HepG2 (cell line): ENCODE measurements around the gene ABO. TPM values are rescaled to one million over a fixed set of nuclear protein-coding genes. Genes with fewer than 3 reads are reported as not detected.

Experiments used
- ATAC-seq: fragments of 200-7000 bp; cut with Tn5 transposase; 3 replicates; pipeline ENCODE4 v1.9.1; 2020; ENCODE audit warnings: mild to moderate bottlenecking, moderate library complexity
- BruUV-seq: library from RNA; stranded (reverse); fragments of 400-500 nt; replicated peaks from 2 replicates; lab custom pipeline; 2021; lab: Mats Ljungman, UMichigan
- CTCF ChIA-PET: fragments of 300-600 bp; formaldehyde crosslinking; extraction: SDS; loops from one replicate; lab custom pipeline; 2021; ENCODE audit warnings: low total read pairs, inconsistent platforms, low intra/inter-chr PET ratio; lab: Yijun Ruan, JAX
- POLR2A ChIA-PET: fragments of 350-600 bp; sonication (Branson Sonifier 250); formaldehyde crosslinking; loops from one replicate; lab custom pipeline; 2020; ENCODE audit warnings: antibody characterized with exemption, inconsistent platforms; lab: Yijun Ruan, JAX
- DNase-seq: peaks from one replicate; pipeline ENCODE4 v3.0.0-alpha.2; 2015; ENCODE audit warnings: low spot score
- FAIRE-seq: peaks from 3 replicates; lab custom pipeline; 2011; peaks lifted over from hg19 to GRCh38; lab: Jason Lieb, UNC
- H2AFZ ChIP-seq: one replicate; pipeline ENCODE4 v1.6.1; 2011; ENCODE audit warnings: low read length, inconsistent platforms
- H3K27ac ChIP-seq: fragments of 300-600 bp; 3 replicates; pipeline ENCODE4 v1.8.0; 2011; ENCODE audit warnings: mixed run types, mild to moderate bottlenecking, mixed read lengths, low read length, inconsistent platforms; ENCODE audit not compliant: insufficient read depth; ENCODE audit errors: extremely low read length
- H3K27me3 ChIP-seq, 2 experiments: fragments of 200-600 bp in 1 of 2; 2 replicates in 1 of 2; 3 replicates in 1 of 2; pipeline versions ENCODE4 v1.6.0 to v1.8.0; 2011; ENCODE audit warnings: low read length in 2 of 2, mild to moderate bottlenecking in 2 of 2, moderate library complexity in 2 of 2, inconsistent platforms in 1 of 2; ENCODE audit not compliant: insufficient read depth in 2 of 2, control insufficient read depth in 1 of 2
- H3K36me3 ChIP-seq, 2 experiments: fragments of 200-600 bp in 1 of 2; replicated peaks in 1 of 2; 2 replicates in 1 of 2; 3 replicates in 1 of 2; pipeline versions ENCODE4 v1.5.1 to v1.8.0; 2011; ENCODE audit warnings: low read length in 2 of 2, inconsistent platforms in 1 of 2; ENCODE audit not compliant: insufficient read depth in 2 of 2, control insufficient read depth in 1 of 2
- H3K4me1 ChIP-seq: 2 replicates; pipeline ENCODE4 v1.5.1; 2012; ENCODE audit warnings: low read length, inconsistent platforms; ENCODE audit not compliant: insufficient read depth
- H3K4me2 ChIP-seq: 2 replicates; pipeline ENCODE4 v1.6.0; 2011; ENCODE audit warnings: low read depth, low read length, inconsistent platforms
- H3K4me3 ChIP-seq, 3 experiments: fragments of 200-600 bp in 1 of 3; sonication (generic), shearing (Covaris generic) in 1 of 3; replicated peaks in 1 of 3; 2 replicates each; pipeline ENCODE4 v1.5.1; 2011 to 2016; ENCODE audit warnings: low read length in 3 of 3, inconsistent platforms in 2 of 3, low read depth in 2 of 3, mild to moderate bottlenecking in 2 of 3, control low read depth in 1 of 3, mixed read lengths in 1 of 3; ENCODE audit not compliant: insufficient read depth in 1 of 3
- H3K79me2 ChIP-seq: one replicate; pipeline ENCODE4 v1.6.1; 2011; ENCODE audit warnings: low read length, inconsistent platforms; ENCODE audit not compliant: insufficient read depth
- H3K9ac ChIP-seq: 2 replicates; pipeline ENCODE4 v1.6.0; 2011; ENCODE audit warnings: mild to moderate bottlenecking, low read depth, low read length, inconsistent platforms; ENCODE audit not compliant: insufficient read depth
- H3K9me3 ChIP-seq: 2 replicates; pipeline ENCODE4 v1.5.1; 2012; ENCODE audit warnings: mild to moderate bottlenecking, low read length
- H4K20me1 ChIP-seq: 2 replicates; pipeline ENCODE4 v1.6.0; 2011; ENCODE audit warnings: inconsistent platforms, mild to moderate bottlenecking, low read length, moderate library complexity; ENCODE audit not compliant: insufficient read depth
- CBFB ChIP-seq: sonication (generic); formaldehyde crosslinking; IDR thresholded peaks from 2 replicates; pipeline ENCODE4 v1.4.0; 2020; ENCODE audit warnings: missing genetic modification reagents
- EHMT2 ChIP-seq: fragments of 200-600 bp; sonication (generic); IDR thresholded peaks from 2 replicates; pipeline ENCODE4 v1.7.0; 2017; ENCODE audit warnings: antibody characterized with exemption, low read depth, low read length, borderline replicate concordance
- FIP1L1 ChIP-seq: fragments of 200-400 bp; formaldehyde crosslinking; IDR thresholded peaks from 2 replicates; pipeline ENCODE4 v1.6.1; 2018; ENCODE audit warnings: low read depth, mild to moderate bottlenecking, low read length, moderate library complexity, borderline replicate concordance; ENCODE audit not compliant: insufficient read depth
- HCFC1 ChIP-seq: fragments of 150-350 bp; IDR thresholded peaks from 2 replicates; pipeline ENCODE4 v1.6.1; 2014; ENCODE audit warnings: low read depth, low read length
- MAX ChIP-seq: IDR thresholded peaks from 2 replicates; pipeline ENCODE4 v1.6.1; 2012; ENCODE audit warnings: inconsistent platforms
- NCOA5 ChIP-seq: sonication (generic); formaldehyde crosslinking; IDR thresholded peaks from 2 replicates; pipeline ENCODE4 v1.4.0; 2020; ENCODE audit warnings: missing genetic modification reagents
- POLR2AphosphoS5 ChIP-seq: IDR thresholded peaks from 2 replicates; pipeline ENCODE4 v1.6.1; 2012; ENCODE audit warnings: low read depth, low read length
- SMYD3 ChIP-seq: sonication (generic); formaldehyde crosslinking; IDR thresholded peaks from 2 replicates; pipeline ENCODE4 v1.8.1; 2023; ENCODE audit warnings: mild to moderate bottlenecking, missing genetic modification reagents
- ZC3H4 ChIP-seq: sonication (generic); formaldehyde crosslinking; IDR thresholded peaks from 2 replicates; pipeline ENCODE4 v1.4.0; 2020; ENCODE audit warnings: missing genetic modification reagents, borderline replicate concordance
- ZSCAN30 ChIP-seq: sonication (generic); formaldehyde crosslinking; IDR thresholded peaks from 2 replicates; pipeline ENCODE4 v1.5.0; 2020; ENCODE audit warnings: mild to moderate bottlenecking, missing genetic modification reagents
- WGBS: methylation state at CpG from one replicate; pipeline ENCODE4 v1.1.6; 2017; ENCODE audit warnings: low lambda C conversion rate; 5-methylcytosine and 5-hydroxymethylcytosine counted together
- in situ Hi-C: cut with HindIII; loops from 2 replicates; pipeline ENCODE4 v1.10.0; 2017; ENCODE audit warnings: low pct_unique_long_range_greater_than_20kb; ENCODE audit not compliant: extremely low pct_ligation_motif_present
- intact Hi-C: fragments of 100-400 bp; cut with micrococcal nuclease; formaldehyde crosslinking; loops from one replicate; pipeline ENCODE4 v1.10.0; 2022; ENCODE audit not compliant: unreplicated experiment
- polyA plus RNA-seq, 8 experiments: library from polyadenylated mRNA; depleted of rRNA in 3 of 8; stranded (reverse) in 7 of 8; unstranded in 1 of 8; fragments of >200 nt; fragmentation: Illumina TruSeq in 4 of 8; extraction: Trizol in 4 of 8; gene quantifications; 2 replicates each; pipeline versions ENCODE4 v1.2.1 to v1.2.3, GENCODE V29; 2011 to 2016; ENCODE audit warnings: low read depth in 4 of 8, missing spikeins in 1 of 8, mixed read lengths in 1 of 8; ENCODE audit not compliant: insufficient read depth in 1 of 8
- total RNA-seq, 5 experiments: library from RNA; depleted of rRNA; stranded (reverse); fragments of >200 nt; fragmentation: Illumina TruSeq; extraction: Trizol; gene quantifications; 2 replicates each; pipeline ENCODE4 v1.2.3, GENCODE V29; 2016; ENCODE audit warnings: low read depth in 1 of 5
- TF ChIP-seq, protein P1 (sequence below): sonication (generic); formaldehyde crosslinking; IDR thresholded peaks from 2 replicates; pipeline ENCODE4 v1.5.0; 2020; ENCODE audit warnings: mild to moderate bottlenecking, missing genetic modification reagents, borderline replicate concordance

Gene ABO
- total and polyA plus RNA-seq, 2 of the 13 experiments (the other 11 are each of a cell fraction or from before 2014, with no cell fraction given), result not detected

DNA sequence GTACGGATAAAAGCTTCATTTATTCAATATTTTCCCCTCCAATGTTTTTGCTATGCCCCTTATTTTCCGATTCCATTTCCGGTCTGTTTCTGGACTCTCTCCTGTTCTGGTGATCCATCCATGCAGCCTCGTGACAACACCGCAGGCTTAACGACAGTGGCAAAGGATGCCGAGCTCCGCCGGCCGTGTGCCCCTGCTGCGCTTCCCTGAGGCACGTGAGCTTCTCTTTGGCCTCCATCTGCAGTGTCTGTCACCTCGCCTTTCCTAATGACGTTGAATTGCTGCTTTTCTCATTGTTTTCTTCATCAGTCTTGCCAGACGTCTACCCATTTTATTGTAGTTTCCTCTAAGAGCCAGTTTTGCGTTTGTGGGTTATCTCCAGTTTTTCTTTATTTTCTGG is 32.3 kb upstream of the ABO start:
- 46% methylated on average over 16 of the region's 16 CpGs for WGBS
- no peaks in the 10 kb centered on the region for H3K36me3 ChIP-seq
- H3K79me2 ChIP-seq, result no peaks in the 10 kb centered on the region
- no peaks in the 10 kb centered on the region for H3K9me3 ChIP-seq
- no peak overlapping the region for H3K4me3 ChIP-seq
- DNase-seq (no peak), ATAC-seq (no peak), FAIRE-seq (no peak)
- BruUV-seq, result no TSS peak
- CTCF ChIA-PET, result no interaction called here
- POLR2A ChIA-PET, result no interaction called here
- no peaks in the 10 kb centered on the region for H4K20me1 ChIP-seq
- H2AFZ ChIP-seq, result no peak overlapping the region
- H3K27ac ChIP-seq, result no peak overlapping the region
- intact Hi-C loops, result no loop called here
- H3K4me2 ChIP-seq, result no peak overlapping the region
- peaks cover 0 to 24% of the 10 kb centered on the region in 2 experiments; a peak in 3 of 5 replicates for H3K27me3 ChIP-seq
- no peak for TF ChIP-seq POLR2AphosphoS5
- TF ChIP-seq FIP1L1, result no peak
- TF ChIP-seq, protein P1, sequence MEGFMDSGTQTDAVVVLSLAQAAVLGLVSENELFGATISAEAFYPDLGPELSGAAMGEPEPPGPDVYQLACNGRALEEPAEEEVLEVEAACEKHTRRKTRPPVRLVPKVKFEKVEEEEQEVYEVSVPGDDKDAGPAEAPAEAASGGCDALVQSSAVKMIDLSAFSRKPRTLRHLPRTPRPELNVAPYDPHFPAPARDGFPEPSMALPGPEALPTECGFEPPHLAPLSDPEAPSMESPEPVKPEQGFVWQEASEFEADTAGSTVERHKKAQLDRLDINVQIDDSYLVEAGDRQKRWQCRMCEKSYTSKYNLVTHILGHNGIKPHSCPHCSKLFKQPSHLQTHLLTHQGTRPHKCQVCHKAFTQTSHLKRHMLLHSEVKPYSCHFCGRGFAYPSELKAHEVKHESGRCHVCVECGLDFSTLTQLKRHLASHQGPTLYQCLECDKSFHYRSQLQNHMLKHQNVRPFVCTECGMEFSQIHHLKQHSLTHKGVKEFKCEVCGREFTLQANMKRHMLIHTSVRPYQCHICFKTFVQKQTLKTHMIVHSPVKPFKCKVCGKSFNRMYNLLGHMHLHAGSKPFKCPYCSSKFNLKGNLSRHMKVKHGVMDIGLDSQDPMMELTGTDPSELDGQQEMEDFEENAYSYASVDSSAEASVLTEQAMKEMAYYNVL (CRISPR knock-in tag), result no peak
- TF ChIP-seq EHMT2, result no peak
- TF ChIP-seq SMYD3, result no peak
- TF ChIP-seq ZSCAN30 (CRISPR knock-in tag), result no peak
- no peak for TF ChIP-seq HCFC1
- no peak for TF ChIP-seq CBFB
- no peak for TF ChIP-seq ZC3H4 (CRISPR knock-in tag)
- no peak for TF ChIP-seq NCOA5 (CRISPR knock-in tag)
- TF ChIP-seq MAX, result no peak
- H3K4me1 ChIP-seq, result no peaks in the 10 kb centered on the region
- no peak overlapping the region for H3K9ac ChIP-seq
- in situ Hi-C loops, result no loop called here
